Hippocampal formation (tissue), 2 donors: ENCODE results near the gene CYP20A1.
"Not testable (repeated sequence)": the region's sequence is repeated elsewhere in the genome, so short reads cannot be mapped to it uniquely, and the experiment has no call there.

ENCODE experiments used
- DNase-seq, 2 donors: peaks; one replicate each; lab custom pipeline; 2025; lab: John Stamatoyannopoulos, UW

The CYP20A1 gene, protein sequence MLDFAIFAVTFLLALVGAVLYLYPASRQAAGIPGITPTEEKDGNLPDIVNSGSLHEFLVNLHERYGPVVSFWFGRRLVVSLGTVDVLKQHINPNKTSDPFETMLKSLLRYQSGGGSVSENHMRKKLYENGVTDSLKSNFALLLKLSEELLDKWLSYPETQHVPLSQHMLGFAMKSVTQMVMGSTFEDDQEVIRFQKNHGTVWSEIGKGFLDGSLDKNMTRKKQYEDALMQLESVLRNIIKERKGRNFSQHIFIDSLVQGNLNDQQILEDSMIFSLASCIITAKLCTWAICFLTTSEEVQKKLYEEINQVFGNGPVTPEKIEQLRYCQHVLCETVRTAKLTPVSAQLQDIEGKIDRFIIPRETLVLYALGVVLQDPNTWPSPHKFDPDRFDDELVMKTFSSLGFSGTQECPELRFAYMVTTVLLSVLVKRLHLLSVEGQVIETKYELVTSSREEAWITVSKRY

DNA sequence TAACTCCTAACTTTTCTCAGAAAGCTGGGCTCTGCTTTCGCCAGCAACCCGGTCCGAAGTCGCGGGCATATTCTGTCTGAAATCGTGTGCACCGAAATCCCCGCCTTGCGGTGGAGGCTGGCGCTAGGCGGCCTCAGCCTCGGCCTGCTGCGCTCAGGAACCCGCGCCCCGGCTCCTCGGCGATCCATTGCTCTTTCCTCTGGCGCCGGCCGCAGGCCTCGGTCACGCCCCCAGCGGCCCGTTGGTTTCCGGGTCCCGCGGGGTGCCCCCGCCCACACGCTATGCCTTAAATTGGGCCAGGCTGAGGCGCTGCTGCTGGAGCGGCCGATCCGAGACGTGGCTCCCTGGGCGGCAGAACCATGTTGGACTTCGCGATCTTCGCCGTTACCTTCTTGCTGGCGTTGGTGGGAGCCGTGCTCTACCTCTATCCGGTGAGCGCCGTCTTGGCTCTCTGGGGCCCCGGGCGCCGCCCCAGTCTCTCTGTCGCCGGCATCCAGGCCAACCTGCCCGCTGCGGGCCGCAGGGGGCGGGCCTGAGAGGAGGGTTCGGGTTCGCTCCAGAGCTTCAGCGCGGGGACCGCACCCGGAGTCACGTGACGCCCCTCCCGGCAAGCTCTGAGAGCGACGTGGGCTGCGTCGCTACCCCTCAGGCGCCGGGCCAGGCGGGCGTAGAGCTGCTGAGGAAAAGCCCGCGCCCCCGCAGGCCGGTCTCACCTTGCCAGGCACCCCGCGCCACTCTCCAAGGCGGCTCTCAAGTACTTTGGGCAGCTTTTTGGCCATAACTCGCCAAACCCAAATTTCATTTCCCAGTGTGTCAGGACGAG, at the start of gene CYP20A1:
TSS of gene CYP20A1 (plus strand) at position 315 of the 823 bp plus-strand sequence. CDS start at position 360, 45 bp downstream.
- peak; percentile 92 to 93 for DNase-seq

DNA sequence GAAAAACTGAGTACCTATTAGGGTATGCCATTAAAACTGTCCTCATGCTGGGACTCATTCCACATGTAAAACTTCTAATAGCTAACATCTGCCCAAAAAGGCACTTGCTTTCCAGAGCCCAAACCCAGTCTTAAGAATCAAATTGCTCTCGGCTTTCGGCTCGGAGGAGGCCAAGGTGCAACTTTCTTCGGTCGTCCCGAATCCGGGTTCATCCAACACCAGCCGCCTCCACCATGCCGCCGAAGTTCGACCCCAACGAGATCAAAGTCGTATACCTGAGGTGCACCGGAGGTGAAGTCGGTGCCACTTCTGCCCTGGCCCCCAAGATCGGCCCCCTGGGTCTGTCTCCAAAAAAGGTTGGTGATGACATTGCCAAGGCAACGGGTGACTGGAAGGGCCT, 48.3 kb upstream of the CYP20A1 start:
- DNase-seq, result not testable (repeated sequence)

DNA sequence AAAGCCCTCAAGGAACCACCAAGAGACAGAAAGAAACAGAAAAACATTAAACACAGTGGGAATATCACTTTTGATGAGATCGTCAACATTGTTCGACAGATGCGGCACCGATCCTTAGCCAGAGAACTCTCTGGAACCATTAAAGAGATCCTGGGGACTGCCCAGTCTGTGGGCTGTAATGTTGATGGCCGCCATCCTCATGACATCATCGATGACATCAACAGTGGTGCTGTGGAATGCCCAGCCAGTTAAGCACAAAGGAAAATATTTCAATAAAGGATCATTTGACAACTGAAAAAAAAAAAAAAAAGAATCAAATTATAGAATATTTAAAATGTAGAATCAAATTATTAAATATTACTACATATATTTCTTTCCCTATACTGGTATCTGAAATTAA, 47.8 kb upstream of the CYP20A1 start:
- not testable (repeated sequence) for DNase-seq

DNA sequence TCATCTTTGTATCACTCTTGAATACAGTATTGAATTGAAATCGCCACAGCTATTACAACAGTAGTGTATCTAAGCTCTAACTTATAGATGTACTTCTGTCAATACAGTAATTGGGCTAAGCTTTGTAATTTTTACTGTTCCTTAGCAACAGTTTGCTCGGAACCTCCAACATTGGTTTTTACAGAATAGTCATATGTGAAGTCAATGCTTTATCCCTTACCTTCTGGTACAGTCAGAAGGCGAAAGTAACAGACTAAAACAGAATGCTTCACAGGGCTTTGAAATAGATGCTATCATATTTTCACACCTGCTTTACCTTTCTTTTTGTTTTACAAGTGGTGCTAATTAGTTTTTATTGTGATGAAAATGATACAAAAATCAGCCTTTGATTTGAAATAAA, 46.9 kb upstream of the CYP20A1 start:
- DNase-seq, result no peak

DNA sequence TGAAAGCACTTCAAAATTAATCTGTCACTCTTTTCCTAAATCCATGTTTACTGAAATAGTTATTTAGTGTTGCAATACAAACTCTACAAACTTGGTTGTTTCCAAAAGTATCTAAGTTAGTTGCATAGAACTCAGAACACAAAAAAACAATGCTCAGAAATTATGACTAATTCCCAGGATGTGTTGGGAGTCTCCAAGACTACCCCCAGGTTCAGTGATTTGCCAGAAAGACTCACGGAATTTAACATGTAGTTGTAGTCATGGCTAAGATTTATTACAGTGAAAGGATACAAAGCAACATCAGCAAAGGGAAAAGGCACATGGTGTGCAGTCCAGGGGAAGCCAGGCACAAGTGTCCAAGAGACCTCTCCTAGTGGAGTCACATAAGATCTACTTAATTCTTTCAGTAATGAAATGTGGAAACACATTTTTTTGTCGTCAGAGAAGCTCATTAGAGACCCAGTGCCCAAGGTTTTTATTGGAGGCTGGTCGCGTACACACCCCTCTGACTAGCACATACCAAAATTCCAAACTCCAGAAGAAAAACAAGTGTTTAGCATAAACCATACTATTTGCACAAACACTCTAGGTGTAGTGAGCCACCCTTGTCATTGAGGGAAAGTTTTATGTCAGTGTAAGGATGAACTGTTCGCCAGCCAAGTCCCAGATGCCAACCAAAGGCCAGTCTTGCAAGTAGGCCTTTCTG, 43.3 kb upstream of the CYP20A1 start:
- no peak for DNase-seq

DNA sequence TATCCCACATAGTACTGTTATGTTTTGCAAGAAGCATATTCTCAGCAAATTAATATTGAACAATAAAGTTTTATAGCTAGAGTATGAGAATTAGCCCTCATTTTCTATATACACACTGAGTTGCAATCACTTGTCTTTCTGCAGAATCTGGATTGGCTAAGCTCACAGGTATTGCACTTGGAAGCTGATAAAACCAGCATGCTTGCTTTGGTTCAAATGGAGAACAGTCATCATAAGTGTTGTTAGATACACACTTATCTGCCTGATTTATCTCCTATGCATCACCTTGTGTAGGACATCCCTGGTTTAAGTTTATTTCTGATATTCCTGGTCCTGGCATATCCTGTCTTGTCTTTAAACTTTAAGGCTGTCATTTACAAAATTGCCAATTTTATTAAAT, 38.0 kb upstream of the CYP20A1 start:
- DNase-seq, result no peak

DNA sequence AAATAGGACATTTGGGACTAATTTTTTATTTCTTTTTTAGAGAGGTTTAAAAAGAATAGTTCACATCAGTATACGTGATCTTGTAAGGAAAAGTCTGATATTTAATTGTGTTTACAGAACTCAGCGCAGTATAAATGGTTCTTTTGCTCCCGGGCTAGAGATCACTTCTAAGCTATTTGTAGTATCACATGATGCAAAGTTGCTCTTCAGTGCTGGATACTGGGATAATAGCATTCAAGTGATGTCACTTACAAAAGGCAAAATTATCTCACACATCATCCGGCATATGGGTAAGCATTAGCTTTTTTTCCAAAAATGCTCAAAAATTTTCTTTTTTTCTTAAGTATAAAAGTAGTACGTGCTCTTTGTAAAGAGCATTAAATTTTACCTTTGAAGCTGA, 37.4 kb upstream of the CYP20A1 start:
- DNase-seq, result no peak

DNA sequence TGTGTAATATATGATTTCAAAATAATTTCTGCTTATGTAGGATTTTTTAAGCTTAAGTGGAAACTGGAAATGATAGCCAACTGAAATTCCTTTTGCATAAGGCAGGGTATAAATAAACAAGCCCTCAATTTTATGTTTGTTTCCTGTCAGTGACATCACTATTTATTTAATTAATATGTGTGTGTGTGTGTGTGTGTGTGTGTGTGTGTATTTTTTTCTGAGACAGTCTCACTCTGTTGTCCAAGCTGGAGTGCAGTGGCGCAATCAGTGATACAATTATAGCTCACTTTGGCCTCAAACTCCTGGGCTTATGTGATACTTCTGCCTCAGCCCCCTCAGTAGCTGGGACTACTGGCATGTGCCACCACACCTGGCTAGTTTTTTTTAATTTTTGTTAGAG, 29.3 kb upstream of the CYP20A1 start:
- DNase-seq, result no peak

DNA sequence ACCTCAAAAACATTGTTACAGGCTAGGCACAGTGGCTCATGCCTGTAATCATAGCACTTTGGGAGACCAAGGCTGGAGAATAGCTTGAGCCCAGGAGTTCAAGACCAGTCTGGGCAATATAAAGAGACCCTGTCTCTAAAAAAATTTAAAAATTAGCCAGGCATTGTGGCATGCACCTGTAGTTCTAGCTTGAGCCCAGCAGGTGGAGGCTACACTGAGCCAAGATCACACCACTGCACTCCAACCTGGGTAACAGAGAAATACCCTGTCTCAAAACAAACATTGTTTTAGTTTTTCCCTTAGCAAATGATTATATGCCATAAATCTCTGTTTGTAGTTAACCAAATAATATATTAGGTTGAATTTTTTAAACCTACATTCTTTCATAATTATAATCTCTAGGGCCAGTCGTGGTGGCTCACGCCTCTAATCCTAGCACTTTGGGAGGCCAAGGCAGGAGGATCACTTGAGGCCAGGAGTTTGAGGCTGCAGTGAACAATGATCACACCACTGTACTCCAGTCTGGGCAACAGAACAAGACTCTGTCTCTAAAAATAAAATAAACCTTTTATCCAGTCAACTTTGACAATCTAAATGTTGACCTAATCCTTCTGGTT, 13.3 kb upstream of the CYP20A1 start:
- no peak for DNase-seq

DNA sequence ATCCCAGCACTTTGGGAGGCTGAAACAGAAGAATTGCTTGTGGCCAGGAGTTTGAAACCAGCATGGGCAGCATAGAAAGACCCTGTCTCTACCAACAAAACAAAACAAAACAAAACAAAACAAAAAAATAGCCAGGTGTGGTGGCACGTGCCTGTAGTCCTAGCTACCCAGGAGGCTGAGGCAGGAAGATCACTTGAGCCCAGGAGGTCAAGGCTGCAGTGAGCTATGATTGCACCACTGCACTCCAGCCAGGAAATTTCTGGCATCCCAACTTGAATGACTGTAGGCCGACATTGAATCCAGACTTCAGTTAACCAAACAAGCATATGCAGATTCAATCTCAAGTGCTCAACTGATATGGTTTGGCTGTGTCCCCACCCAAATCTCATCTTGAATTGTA, 9.1 kb upstream of the CYP20A1 start:
- not testable (repeated sequence) for DNase-seq

DNA sequence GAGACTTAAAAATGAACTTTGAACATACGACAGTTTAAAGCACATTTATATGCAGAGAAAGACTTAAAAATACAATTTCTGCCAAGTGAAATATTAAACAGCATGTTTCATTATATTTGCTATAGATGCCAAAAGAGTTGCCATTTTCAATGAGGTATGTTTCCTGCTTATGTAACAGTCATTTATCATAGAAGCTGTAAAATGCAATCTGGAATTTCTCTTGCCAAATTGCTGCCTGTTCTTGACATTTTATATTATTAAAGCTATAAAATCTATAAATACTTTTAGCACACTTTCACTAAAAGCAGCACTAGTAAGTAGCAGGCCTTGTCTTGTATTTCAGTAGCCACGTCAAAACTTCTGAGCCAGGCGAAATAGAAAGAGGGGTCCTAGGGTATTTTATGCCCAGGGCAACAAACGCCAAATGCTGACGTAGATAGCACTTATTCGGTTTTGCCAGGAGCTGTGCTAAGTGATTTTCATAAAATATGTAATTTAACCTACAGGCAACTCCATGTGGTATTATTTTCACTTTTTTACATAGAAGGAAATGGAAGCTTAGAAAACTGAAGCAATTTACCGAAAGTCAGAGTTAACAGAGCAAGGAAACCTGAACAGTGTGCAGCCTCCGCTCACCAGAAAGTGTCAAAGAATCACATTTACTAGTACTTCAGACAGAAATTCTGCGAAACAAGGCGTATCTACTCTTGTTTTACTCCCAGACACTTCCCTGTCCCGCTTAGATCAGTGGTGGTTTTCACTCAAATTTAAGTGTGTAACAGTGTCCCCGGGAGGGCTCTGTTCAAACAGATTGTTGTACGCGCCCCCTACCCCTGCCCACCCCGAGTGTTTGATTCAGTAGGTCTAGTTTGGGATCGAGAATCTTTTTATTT, 1.2 kb upstream of the CYP20A1 start:
- no peak for DNase-seq

DNA sequence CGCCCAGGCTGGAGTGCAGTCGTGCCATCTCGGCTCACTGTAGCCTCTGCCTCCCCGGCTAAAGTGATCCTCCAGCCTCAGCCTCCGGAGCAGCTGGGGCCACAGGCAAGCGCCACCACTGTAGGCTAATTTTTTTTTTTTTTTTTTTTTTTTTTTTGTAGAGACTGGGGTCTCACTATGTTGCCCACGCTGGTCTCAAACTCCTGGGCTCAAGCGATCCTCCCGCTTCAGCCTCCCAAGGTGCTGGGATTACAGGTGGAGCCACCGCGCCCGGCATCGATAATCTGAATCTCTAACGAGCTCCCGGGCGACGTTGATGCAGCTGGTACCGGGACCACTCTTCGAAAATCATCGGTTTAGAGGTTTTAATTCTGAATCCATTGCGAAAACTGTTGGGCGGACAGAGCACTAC, 520 bp upstream of the CYP20A1 start:
- no peak for DNase-seq

DNA sequence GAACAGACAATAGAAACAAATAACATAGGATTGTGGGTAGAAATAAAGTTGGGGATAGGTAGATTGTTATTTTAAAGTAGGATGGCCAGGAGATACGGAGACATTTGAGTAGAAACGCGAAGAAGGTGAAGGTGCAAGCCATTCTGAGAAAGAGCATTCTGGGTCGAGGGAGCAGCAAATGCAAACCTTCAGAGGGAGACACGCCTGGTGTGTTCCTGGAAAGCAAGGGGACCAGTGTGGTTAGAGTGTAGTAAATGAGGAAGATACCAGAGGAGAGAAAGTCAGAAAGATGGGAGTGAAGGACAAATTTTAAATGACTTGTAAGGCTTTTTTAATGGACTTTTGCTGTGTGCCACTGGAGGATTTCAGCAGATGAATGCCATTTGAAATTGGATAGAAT, 1.7 kb downstream of the CYP20A1 start:
- DNase-seq, result no peak

DNA sequence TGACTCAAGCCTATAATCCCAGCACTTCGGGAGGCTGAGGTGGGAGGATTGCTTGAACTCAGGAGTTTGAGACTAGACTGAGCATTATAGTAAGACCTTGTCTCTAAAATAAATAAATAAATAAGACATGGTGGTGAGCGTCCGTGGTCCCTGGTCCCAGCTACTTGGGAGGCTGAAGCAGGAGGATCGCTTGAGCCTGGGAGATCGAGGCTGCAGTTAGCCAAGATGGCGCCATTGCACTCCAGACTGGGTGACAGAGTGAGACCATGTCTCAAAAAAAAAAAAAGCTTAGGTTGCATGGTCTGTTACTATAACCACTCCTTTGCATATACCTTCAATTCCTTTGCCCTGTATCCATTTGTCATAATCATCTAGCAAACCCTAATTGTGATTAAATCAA, 3.7 kb downstream of the CYP20A1 start:
- DNase-seq, result no peak

DNA sequence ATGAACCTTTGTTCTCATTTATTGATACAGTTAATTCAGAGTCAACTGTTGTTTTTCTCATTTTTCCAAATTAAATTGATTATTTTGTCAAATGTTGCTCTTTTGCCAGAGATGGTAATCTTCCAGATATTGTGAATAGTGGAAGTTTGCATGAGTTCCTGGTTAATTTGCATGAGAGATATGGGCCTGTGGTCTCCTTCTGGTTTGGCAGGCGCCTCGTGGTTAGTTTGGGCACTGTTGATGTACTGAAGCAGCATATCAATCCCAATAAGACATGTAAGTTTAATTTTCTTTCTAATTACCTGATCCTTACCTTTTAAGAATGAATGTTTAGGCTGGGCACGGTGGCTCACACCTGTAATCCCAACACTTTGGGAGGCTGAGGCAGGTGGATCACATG, 7.8 kb downstream of the CYP20A1 start:
- DNase-seq, result no peak

DNA sequence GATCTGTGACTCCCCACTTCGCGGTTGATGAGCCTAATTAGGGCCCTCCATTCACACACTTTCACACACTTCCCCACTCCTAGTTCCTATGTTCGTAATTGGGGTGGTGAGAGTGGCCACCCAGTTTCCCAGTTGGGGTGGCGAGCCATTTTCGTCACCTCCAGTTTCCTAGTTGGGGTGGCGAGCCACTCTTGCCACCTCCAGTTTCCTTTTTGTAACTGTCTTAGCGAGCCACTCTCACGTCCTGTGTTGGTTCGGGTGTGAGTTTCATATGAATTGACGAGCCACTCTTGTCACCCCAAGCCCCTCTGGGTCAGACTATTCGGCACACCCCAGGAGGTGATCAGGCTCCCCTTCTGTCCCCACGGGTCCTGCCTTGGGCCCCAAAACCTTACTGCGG, 14.0 kb downstream of the CYP20A1 start:
- DNase-seq, result no peak

DNA sequence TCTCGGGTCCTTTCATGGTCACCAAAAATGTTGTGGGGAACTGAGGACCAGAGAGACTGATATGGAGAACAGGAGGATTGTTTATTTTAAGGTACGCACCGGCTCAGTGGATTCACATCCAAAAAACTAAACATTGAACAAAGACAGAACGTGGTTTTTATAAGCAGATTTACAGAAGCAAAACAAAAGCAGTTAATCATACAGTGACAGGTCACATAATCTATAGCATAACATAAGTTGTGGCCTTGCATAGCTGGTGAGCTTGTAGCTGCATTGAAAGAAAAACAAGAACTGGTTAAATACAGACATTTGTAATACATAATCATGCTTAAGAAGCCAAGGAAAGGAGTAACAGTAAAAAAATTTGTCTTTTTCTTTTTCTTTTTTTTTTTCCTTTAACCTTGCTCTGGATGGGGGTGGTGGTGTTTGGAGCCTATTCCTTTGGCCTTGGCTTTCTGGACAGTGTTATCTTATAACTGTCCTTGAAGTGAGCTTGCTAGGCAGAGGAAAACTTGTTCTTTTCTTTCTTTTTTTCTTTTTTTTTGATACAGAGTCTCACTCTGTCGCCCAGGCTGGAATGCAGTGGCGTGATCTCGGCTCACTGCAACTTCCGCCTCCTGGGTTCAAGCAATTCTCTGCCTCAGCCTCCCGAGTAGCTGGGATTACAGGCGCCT, 14.7 kb downstream of the CYP20A1 start:
- not testable (repeated sequence) for DNase-seq

DNA sequence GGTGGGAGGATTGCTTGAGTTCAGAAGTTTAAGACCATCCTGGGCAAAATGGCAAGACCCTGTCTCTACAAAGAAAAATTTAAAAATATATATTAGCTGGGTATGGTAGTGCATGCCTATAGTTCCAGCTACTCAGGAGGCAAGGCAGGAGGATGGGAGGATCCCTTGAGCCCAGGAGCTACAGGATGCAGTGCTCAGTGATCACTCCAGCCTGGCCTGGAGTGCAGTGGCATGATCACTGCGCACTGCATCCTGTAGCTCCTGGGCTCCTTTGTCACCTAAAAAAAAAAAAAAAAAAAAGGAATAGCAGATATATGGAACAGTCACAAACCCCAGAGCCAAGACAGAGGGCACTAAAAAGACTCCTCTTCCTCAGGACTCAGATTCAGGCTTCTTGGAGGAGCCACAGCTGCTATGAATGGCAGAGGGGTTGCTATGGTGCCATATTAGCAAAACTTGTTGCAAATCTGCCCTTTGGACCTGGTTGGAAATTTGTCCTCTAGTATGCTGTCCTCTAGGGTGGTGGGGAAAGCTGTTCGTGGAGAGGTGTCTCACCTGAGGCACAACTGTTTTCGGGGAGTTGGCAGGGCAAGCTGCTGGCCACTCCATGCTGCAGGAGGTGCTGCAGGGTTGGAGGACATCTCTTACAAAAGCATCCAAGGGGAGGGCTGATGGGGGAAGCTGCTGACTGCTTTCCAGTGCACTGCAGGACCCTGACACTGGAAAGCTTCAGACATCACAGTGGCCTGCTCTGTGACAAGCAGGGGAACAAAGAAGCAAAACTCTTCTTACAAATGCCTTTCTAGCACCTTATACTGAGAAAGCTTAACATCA, 22.7 kb downstream of the CYP20A1 start:
- no peak for DNase-seq

DNA sequence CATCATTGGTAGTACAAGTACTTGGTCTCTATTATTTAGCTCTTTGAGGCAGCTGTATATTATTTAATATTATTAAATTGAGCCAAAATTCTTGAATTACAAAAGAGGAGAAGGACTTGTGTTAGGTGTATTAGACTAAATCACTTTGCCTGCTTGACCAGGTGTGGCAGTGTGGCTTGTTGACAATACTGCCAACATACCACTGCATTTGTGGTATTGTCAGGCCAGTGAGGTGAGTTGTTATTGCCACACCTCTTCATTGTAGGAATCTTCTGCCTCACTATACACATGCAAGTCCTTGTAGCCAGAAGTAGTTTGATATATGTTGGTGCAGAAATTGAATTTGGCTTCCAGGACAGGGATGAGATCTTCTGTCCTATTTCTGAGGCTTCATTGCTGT, 40.5 kb downstream of the CYP20A1 start:
- DNase-seq, result no peak
